ENCODE data around the gene P2RY14. TPM values are rescaled to one million over a fixed set of nuclear protein-coding genes. Genes with fewer than 3 reads are reported as not detected.

Gene P2RY14
- polyA plus RNA-seq, 1 donor (not counting 4 experiments of a cell fraction or from before 2014, with no cell fraction given) = not detected

DNA sequence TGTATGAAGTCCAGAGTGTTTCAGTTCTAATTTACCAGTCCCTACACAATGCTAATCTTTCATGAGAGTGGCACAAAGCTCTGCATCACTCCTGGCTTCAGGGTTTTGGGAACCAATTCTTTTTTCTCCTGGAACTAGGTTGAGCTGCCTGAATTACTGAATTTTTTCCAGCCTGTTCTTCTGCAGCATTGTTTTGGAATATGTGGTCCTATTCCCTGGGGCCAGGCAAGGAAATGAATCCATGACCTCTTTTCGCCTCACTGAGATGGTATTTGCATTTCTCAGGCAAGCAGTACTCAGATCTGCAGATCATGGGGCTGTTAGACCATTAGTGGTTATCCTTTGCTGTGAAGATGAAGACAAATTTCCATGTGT, 49.7 kb downstream of the P2RY14 start:
- TF ChIP-seq EZH2 (IDR thresholded peaks at IDR 0.05; ENCODE audit: low read length) = no peak
- TF ChIP-seq, protein P1, sequence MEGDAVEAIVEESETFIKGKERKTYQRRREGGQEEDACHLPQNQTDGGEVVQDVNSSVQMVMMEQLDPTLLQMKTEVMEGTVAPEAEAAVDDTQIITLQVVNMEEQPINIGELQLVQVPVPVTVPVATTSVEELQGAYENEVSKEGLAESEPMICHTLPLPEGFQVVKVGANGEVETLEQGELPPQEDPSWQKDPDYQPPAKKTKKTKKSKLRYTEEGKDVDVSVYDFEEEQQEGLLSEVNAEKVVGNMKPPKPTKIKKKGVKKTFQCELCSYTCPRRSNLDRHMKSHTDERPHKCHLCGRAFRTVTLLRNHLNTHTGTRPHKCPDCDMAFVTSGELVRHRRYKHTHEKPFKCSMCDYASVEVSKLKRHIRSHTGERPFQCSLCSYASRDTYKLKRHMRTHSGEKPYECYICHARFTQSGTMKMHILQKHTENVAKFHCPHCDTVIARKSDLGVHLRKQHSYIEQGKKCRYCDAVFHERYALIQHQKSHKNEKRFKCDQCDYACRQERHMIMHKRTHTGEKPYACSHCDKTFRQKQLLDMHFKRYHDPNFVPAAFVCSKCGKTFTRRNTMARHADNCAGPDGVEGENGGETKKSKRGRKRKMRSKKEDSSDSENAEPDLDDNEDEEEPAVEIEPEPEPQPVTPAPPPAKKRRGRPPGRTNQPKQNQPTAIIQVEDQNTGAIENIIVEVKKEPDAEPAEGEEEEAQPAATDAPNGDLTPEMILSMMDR (optimal IDR thresholded peaks at IDR 0.05 in 1 of 3, IDR thresholded peaks at IDR 0.05 in 1 of 3, conservative IDR thresholded peaks at IDR 0.05 in 1 of 3; ENCODE audit: extremely low read depth in 1 of 3, insufficient read depth in 2 of 3, low read length in 3 of 3) = no peak
- Histone ChIP-seq H3K9ac (ENCODE audit: control insufficient read depth, extremely low read depth, insufficient read depth, low read length) (no peak overlapping the region), H3K4me3 (ENCODE audit: control insufficient read depth in 2 of 3, extremely low read depth in 1 of 3, insufficient read depth in 2 of 3, low read depth in 1 of 3, low read length in 3 of 3) (no peak overlapping the region), H3K79me2 (ENCODE audit: control insufficient read depth, insufficient read depth, low read length) (no peaks in the 10 kb centered on the region), H2AFZ (ENCODE audit: control insufficient read depth, low read length) (peak overlapping the region; percentile 85), H3K36me3 (ENCODE audit: control insufficient read depth in 2 of 2, extremely low read depth in 1 of 2, insufficient read depth in 2 of 2, low read length in 2 of 2) (no peaks in the 10 kb centered on the region), H4K20me1 (ENCODE audit: control insufficient read depth, extremely low read depth, insufficient read depth, low read length) (no peaks in the 10 kb centered on the region), H3K27me3 (ENCODE audit: control insufficient read depth, extremely low read depth, insufficient read depth, low read length) (no peaks in the 10 kb centered on the region), H3K9me1 (ENCODE audit: control insufficient read depth, extremely low read depth, insufficient read depth, low read length) (no peaks in the 10 kb centered on the region), H3K27ac (ENCODE audit: control insufficient read depth, insufficient read depth, low read length) (peak overlapping the region; percentile 59), H3K4me2 (ENCODE audit: control insufficient read depth, extremely low read depth, insufficient read depth, low read depth, low read length) (peak overlapping the region; percentile 67), H3K9me3 (ENCODE audit: control insufficient read depth, low read depth, low read length) (no peaks in the 10 kb centered on the region), H3K4me1 (ENCODE audit: control insufficient read depth, extremely low read depth, insufficient read depth, low read length) (peaks cover 31% of the 10 kb centered on the region)
- FAIRE-seq (peak; percentile 43), DNase-seq (ENCODE audit: low read depth, low spot score) (no peak)
- dilution Hi-C loops (cut with MboI; ENCODE audit: extremely low pct_ligation_motif_present, low sequenced_read_pairs) = no loop called here

DNA sequence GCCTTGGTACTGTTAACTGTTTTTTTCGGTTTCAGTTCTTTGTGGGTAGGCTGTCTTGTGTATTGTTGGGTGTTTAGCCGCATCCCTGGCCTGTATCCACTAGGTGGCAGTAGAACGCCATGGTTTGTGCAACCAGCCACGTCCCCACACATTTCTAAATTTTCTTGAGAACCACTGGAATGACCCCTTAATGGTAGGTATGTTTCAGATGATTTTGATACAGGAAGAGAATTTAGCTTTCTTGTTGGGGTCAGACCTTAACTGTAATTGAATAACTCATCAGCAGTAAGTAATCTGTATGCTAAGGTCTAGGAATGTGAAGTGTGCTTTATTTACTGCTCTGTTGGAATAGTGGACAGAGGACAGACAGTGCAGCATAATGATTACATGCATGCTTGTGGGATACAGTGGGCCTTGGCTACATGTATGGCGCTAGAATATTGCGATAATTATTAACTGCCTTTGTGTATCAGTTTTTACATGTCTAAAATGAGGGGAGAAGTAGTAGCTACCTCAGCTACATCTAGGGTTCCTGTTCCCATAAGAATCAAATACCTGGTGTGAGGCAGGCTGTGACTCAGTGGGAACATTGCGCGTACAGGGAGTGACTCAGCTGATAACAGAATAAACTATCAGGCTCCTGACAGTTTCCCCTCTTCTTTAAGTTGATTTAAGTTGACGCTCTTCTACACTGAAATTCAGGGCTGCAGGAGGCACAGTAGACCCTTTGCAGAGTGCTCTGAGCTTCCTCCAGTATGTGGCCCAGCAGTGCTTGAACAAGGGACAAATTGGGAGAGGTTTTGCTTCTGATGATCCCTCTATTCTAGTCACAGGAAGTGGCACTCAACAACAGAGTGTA, 50.3 kb downstream of the P2RY14 start:
- H3K9me1 ChIP-seq (ENCODE audit: control insufficient read depth, extremely low read depth, insufficient read depth, low read length) = no peaks in the 10 kb centered on the region
- no peaks in the 10 kb centered on the region for H4K20me1 ChIP-seq (ENCODE audit: control insufficient read depth, extremely low read depth, insufficient read depth, low read length)
- dilution Hi-C loops (cut with MboI; ENCODE audit: extremely low pct_ligation_motif_present, low sequenced_read_pairs) = no loop called here
- no peak overlapping the region for H3K4me3 ChIP-seq (ENCODE audit: control insufficient read depth in 2 of 3, extremely low read depth in 1 of 3, insufficient read depth in 2 of 3, low read depth in 1 of 3, low read length in 3 of 3)
- H3K4me2 ChIP-seq (ENCODE audit: control insufficient read depth, extremely low read depth, insufficient read depth, low read depth, low read length) = peak overlapping the region; percentile 67
- H3K9me3 ChIP-seq (ENCODE audit: control insufficient read depth, low read depth, low read length) = no peaks in the 10 kb centered on the region
- H3K4me1 ChIP-seq (ENCODE audit: control insufficient read depth, extremely low read depth, insufficient read depth, low read length) = peaks cover 31% of the 10 kb centered on the region
- peak overlapping the region; percentile 39 for H3K9ac ChIP-seq (ENCODE audit: control insufficient read depth, extremely low read depth, insufficient read depth, low read length)
- FAIRE-seq (peak; percentile 87), DNase-seq (ENCODE audit: low read depth, low spot score) (peak; percentile 41)
- H3K27ac ChIP-seq (ENCODE audit: control insufficient read depth, insufficient read depth, low read length) = peak overlapping the region; percentile 59
- no peaks in the 10 kb centered on the region for H3K36me3 ChIP-seq (ENCODE audit: control insufficient read depth in 2 of 2, extremely low read depth in 1 of 2, insufficient read depth in 2 of 2, low read length in 2 of 2)
- TF ChIP-seq, protein P1 (optimal IDR thresholded peaks at IDR 0.05 in 1 of 3, IDR thresholded peaks at IDR 0.05 in 1 of 3, conservative IDR thresholded peaks at IDR 0.05 in 1 of 3; ENCODE audit: extremely low read depth in 1 of 3, insufficient read depth in 2 of 3, low read length in 3 of 3) = peak; percentile 84 to 92 (median 89)
- no peak for TF ChIP-seq EZH2 (IDR thresholded peaks at IDR 0.05; ENCODE audit: low read length)
- peak overlapping the region; percentile 85 for H2AFZ ChIP-seq (ENCODE audit: control insufficient read depth, low read length)
- no peaks in the 10 kb centered on the region for H3K27me3 ChIP-seq (ENCODE audit: control insufficient read depth, extremely low read depth, insufficient read depth, low read length)
- H3K79me2 ChIP-seq (ENCODE audit: control insufficient read depth, insufficient read depth, low read length) = no peaks in the 10 kb centered on the region
